ENCODE results near the gene LCN1.
"Not testable (repeated sequence)": the region's sequence is repeated elsewhere in the genome, so short reads cannot be mapped to it uniquely, and the experiment has no call there.

Gene LCN1

GRCh38 chr9:135547756-135548736, 26.8 kb downstream of the LCN1 start:
- no peak overlapping the region for H3K4me3 ChIP-seq (replicated peaks in 1 of 2; ENCODE audit: low read depth in 2 of 2, low read length in 2 of 2)
- DNase-seq (ENCODE audit: low read depth in 2 of 2) = no peak
- TF ChIP-seq CTCF (IDR thresholded peaks at IDR 0.05; ENCODE audit: low read depth, low read length) = no peak

GRCh38 chr9:135549478-135550343, 28.5 kb downstream of the LCN1 start:
- DNase-seq (ENCODE audit: low read depth in 2 of 2); H3K4me3 ChIP-seq (replicated peaks in 1 of 2; ENCODE audit: low read depth in 2 of 2, low read length in 2 of 2): not testable (repeated sequence)

GRCh38 chr9:135550344-135550918, 29.2 kb downstream of the LCN1 start:
- H3K4me3 ChIP-seq (replicated peaks in 1 of 2; ENCODE audit: low read depth in 2 of 2, low read length in 2 of 2) = no peak overlapping the region
- no peak for TF ChIP-seq CTCF (IDR thresholded peaks at IDR 0.05; ENCODE audit: low read depth, low read length)
- no peak for DNase-seq (ENCODE audit: low read depth in 2 of 2)

GRCh38 chr9:135551031-135551430, 29.8 kb downstream of the LCN1 start:
- no peak for DNase-seq (ENCODE audit: low read depth in 2 of 2)
- H3K4me3 ChIP-seq (replicated peaks in 1 of 2; ENCODE audit: low read depth in 2 of 2, low read length in 2 of 2) = no peak overlapping the region
- TF ChIP-seq CTCF (IDR thresholded peaks at IDR 0.05; ENCODE audit: low read depth, low read length) = no peak

DNA sequence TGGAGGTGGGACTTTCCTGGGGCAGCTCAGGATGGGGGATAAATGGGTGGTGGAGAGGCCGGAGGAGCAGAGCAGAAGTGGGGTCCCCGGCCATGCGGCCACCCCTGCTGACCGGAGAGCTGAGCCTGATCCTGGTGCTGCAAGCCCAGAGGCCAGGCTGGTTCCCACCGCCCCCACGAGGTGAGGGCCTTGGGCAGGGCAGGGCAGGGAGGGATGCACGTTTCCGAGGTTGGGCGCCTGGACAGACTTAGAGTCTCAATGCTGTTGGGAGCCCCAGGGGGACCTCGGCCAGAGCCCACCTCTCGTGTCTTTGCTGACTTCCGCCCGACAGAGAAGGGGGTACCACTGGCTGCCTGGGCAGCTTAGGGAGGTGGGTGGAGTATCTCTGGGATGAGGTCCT, 30.2 kb downstream of the LCN1 start:
- no peak for TF ChIP-seq CTCF (IDR thresholded peaks at IDR 0.05; ENCODE audit: low read depth, low read length)
- H3K4me3 ChIP-seq (replicated peaks in 1 of 2; ENCODE audit: low read depth in 2 of 2, low read length in 2 of 2) = no peak overlapping the region
- no peak for DNase-seq (ENCODE audit: low read depth in 2 of 2)

- no peak overlapping the region for H3K4me3 ChIP-seq (replicated peaks in 1 of 2; ENCODE audit: low read depth in 2 of 2, low read length in 2 of 2)
- TF ChIP-seq CTCF (IDR thresholded peaks at IDR 0.05; ENCODE audit: low read depth, low read length) = no peak
- no peak for DNase-seq (ENCODE audit: low read depth in 2 of 2)
Measured at GRCh38 chr9:135552021-135552697, 30.9 kb downstream of the LCN1 start.

Data from cardiac fibroblast (primary cell).